Measurements from ENCODE around the gene UCK1.

Gene UCK1

DNA sequence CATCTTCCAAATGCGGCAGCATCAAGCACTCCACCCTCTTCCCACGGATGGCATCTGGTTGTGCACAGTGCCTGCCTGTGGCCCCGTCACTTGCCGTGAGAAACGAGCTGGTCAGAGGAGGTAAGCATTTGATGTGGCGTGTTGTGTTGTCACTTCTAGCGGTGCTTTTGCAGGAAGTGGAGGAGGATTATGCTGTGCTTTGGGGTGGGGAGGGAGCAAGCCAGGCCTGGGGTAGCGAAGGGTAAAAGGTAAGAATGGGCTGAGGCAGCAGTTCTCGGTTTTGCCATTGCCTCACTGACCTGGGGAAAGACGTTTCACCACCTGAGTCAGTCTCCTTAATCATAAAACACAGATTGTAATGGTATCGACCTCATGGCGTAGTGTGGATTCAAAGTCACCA is 30.7 kb downstream of the UCK1 start:
- peaks cover 44% of the 10 kb centered on the region for H3K4me1 ChIP-seq (ENCODE audit: low read length)
- peak overlapping the region; percentile 98 for H3K27ac ChIP-seq (ENCODE audit: low read length)
- H3K9me3 ChIP-seq (replicated peaks; ENCODE audit: insufficient read depth, low read length), result no peaks in the 10 kb centered on the region
- H2AFZ ChIP-seq (ENCODE audit: low read length), result no peak overlapping the region
- no peaks in the 10 kb centered on the region for H3K27me3 ChIP-seq (replicated peaks; ENCODE audit: insufficient read depth, low read length)
- H3K4me2 ChIP-seq (ENCODE audit: low read depth, low read length), result peak overlapping the region; percentile 95
- peak overlapping the region; percentile 14; the same call in 1 of the 2 replicates for H3K4me3 ChIP-seq (ENCODE audit: low read length)
- H3K9me2 ChIP-seq (replicated peaks; ENCODE audit: insufficient read depth, low read length), result no peaks in the 10 kb centered on the region
- H3F3A ChIP-seq (ENCODE audit: insufficient read depth, low read length), result peaks cover 49% of the 10 kb centered on the region
- peaks cover 6% of the 10 kb centered on the region; the same call in 1 of the 2 replicates for H3K36me3 ChIP-seq (replicated peaks; ENCODE audit: insufficient read depth, low read length)
- no peak for TF ChIP-seq EZH2 (optimal IDR thresholded peaks at IDR 0.05; ENCODE audit: low read depth, low read length)
- TF ChIP-seq EZH2phosphoT487 (IDR thresholded peaks at IDR 0.05; ENCODE audit: low read length), result no peak
- TF ChIP-seq, protein P1, sequence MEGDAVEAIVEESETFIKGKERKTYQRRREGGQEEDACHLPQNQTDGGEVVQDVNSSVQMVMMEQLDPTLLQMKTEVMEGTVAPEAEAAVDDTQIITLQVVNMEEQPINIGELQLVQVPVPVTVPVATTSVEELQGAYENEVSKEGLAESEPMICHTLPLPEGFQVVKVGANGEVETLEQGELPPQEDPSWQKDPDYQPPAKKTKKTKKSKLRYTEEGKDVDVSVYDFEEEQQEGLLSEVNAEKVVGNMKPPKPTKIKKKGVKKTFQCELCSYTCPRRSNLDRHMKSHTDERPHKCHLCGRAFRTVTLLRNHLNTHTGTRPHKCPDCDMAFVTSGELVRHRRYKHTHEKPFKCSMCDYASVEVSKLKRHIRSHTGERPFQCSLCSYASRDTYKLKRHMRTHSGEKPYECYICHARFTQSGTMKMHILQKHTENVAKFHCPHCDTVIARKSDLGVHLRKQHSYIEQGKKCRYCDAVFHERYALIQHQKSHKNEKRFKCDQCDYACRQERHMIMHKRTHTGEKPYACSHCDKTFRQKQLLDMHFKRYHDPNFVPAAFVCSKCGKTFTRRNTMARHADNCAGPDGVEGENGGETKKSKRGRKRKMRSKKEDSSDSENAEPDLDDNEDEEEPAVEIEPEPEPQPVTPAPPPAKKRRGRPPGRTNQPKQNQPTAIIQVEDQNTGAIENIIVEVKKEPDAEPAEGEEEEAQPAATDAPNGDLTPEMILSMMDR (IDR thresholded peaks at IDR 0.05; ENCODE audit: low read length), result no peak
- H3K79me2 ChIP-seq (ENCODE audit: low read length), result peaks cover 57% of the 10 kb centered on the region
- H3K9ac ChIP-seq (ENCODE audit: low read length), result peak overlapping the region; percentile 70
- H4K20me1 ChIP-seq (ENCODE audit: insufficient read depth, low read length), result no peaks in the 10 kb centered on the region
- peak; percentile 93 for DNase-seq

DNA sequence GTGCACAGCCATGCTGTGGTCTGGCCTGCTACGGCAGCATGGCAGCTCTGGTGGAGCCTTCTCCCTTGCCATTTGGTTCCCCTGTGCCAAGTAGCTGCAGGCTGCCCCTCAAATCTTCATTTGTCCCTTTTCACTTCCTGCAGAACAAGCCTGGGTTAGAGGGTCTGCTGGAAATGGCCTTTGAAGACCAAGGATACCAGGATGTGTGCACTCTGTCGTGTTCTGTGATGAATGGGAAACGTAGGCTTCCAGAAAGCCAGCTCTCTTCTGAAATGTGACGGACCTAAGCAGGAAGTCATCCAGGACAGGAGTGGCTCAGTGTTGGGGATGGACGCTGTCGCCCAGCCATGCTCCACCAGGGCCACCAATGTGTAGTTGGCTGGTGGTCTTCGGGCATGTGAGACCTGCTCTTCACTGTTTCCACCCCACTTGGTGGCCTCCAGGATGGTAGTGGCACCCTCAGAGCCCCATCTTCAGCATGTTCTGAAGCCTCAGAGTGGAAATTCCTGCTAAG is 31.8 kb downstream of the UCK1 start:
- Histone ChIP-seq H3K36me3 (replicated peaks; ENCODE audit: insufficient read depth, low read length) (peaks cover 6% of the 10 kb centered on the region; the same call in 1 of the 2 replicates), H3K27me3 (replicated peaks; ENCODE audit: insufficient read depth, low read length) (no peaks in the 10 kb centered on the region)

DNA sequence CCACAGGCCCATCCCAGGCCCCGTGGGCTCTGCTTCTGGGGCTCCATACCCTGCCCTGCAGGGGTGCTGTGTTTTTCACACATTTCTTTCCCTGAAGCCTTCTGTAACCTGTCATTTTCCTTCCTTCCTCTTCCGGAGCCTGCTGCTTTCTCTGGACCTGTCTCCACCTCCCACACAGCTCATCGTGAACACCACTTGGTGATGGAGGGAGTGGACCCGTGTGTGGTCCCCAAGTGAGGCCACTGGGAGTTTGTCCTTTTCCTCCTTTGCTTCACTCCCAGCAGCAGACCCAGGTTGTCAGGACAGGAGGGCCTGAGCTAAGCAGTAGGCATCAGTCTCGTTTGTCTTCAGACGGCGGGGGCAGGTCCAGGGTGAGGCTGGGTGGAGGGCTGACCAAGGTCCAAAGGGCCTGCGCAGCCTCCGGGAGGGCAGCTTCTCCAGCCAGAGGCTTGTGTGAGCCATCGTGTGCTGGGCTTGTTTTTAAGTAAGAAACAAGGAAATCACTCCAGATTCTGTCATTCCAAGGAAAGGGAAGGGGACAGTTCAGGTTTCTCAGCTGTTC is 34.1 kb downstream of the UCK1 start:
- no peak overlapping the region for H2AFZ ChIP-seq (ENCODE audit: low read length)

More for the DNA sequence above, 31.8 kb downstream of the UCK1 start:
- Histone ChIP-seq H3K79me2 (ENCODE audit: low read length) (peaks cover 59% of the 10 kb centered on the region), H3K4me3 (ENCODE audit: low read length) (peak overlapping the region; percentile 19; the same call in 1 of the 2 replicates), H3F3A (ENCODE audit: insufficient read depth, low read length) (peaks cover 49% of the 10 kb centered on the region), H2AFZ (ENCODE audit: low read length) (no peak overlapping the region), H3K4me2 (ENCODE audit: low read depth, low read length) (peak overlapping the region; percentile 55), H3K4me1 (ENCODE audit: low read length) (peaks cover 44% of the 10 kb centered on the region), H3K9me2 (replicated peaks; ENCODE audit: insufficient read depth, low read length) (no peaks in the 10 kb centered on the region), H4K20me1 (ENCODE audit: insufficient read depth, low read length) (no peaks in the 10 kb centered on the region), H3K27ac (ENCODE audit: low read length) (peak overlapping the region; percentile 98), H3K9ac (ENCODE audit: low read length) (peak overlapping the region; percentile 61), H3K9me3 (replicated peaks; ENCODE audit: insufficient read depth, low read length) (no peaks in the 10 kb centered on the region)
- TF ChIP-seq, protein P1 (IDR thresholded peaks at IDR 0.05; ENCODE audit: low read length), result no peak
- TF ChIP-seq EZH2phosphoT487 (IDR thresholded peaks at IDR 0.05; ENCODE audit: low read length) (no peak), EZH2 (optimal IDR thresholded peaks at IDR 0.05; ENCODE audit: low read depth, low read length) (no peak)
- DNase-seq, result no peak

More for the DNA sequence above, 34.1 kb downstream of the UCK1 start:
- DNase-seq, result no peak
- peaks cover 6% of the 10 kb centered on the region; the same call in 1 of the 2 replicates for H3K36me3 ChIP-seq (replicated peaks; ENCODE audit: insufficient read depth, low read length)
- no peak overlapping the region for H3K4me3 ChIP-seq (ENCODE audit: low read length)
- no peaks in the 10 kb centered on the region for H4K20me1 ChIP-seq (ENCODE audit: insufficient read depth, low read length)
- no peaks in the 10 kb centered on the region for H3K9me3 ChIP-seq (replicated peaks; ENCODE audit: insufficient read depth, low read length)
- no peaks in the 10 kb centered on the region for H3K27me3 ChIP-seq (replicated peaks; ENCODE audit: insufficient read depth, low read length)
- H3K27ac ChIP-seq (ENCODE audit: low read length), result no peak overlapping the region
- H3K79me2 ChIP-seq (ENCODE audit: low read length), result peaks cover 66% of the 10 kb centered on the region
- H3K9me2 ChIP-seq (replicated peaks; ENCODE audit: insufficient read depth, low read length), result no peaks in the 10 kb centered on the region
- TF ChIP-seq, protein P1 (IDR thresholded peaks at IDR 0.05; ENCODE audit: low read length), result no peak
- no peak for TF ChIP-seq EZH2phosphoT487 (IDR thresholded peaks at IDR 0.05; ENCODE audit: low read length)
- no peak for TF ChIP-seq EZH2 (optimal IDR thresholded peaks at IDR 0.05; ENCODE audit: low read depth, low read length)
- no peak overlapping the region for H3K9ac ChIP-seq (ENCODE audit: low read length)
- H3K4me2 ChIP-seq (ENCODE audit: low read depth, low read length), result no peak overlapping the region
- H3K4me1 ChIP-seq (ENCODE audit: low read length), result peaks cover 36% of the 10 kb centered on the region
- H3F3A ChIP-seq (ENCODE audit: insufficient read depth, low read length), result peaks cover 41% of the 10 kb centered on the region

Data from MM.1S (cell line).